K562 (cell line): Measurements from ENCODE around the gene GH2. TPM values are rescaled to one million over a fixed set of nuclear protein-coding genes. Genes with fewer than 3 reads are reported as not detected.
A peak's percentile ranks its signal among the peaks of the same experiment; 100 is the strongest.
"Not testable (repeated sequence)": the region's sequence is repeated elsewhere in the genome, so short reads cannot be mapped to it uniquely, and the experiment has no call there.

Source experiments
- ATAC-seq: fragments of 200-7000 bp; cut with Tn5 transposase; 3 replicates; pipeline ENCODE4 v1.9.1; 2020; ENCODE audit warnings: moderate library complexity
- BruUV-seq: library from RNA; stranded (reverse); fragments of 400-500 nt; replicated peaks from 2 replicates; lab custom pipeline; 2021; lab: Mats Ljungman, UMichigan
- CTCF ChIA-PET: fragments of 300-600 bp; formaldehyde crosslinking; extraction: SDS; loops from one replicate; lab custom pipeline; 2021; ENCODE audit warnings: low intra/inter-chr PET ratio; lab: Yijun Ruan, JAX
- POLR2A ChIA-PET: fragments of 300-600, 350-650 bp; sonication (Branson Sonifier 250); formaldehyde crosslinking; extraction: SDS; loops from one replicate; lab custom pipeline; 2021; ENCODE audit warnings: antibody characterized with exemption, inconsistent platforms; lab: Yijun Ruan, JAX
- DNase-seq, 4 experiments: peaks; one replicate each; pipeline versions ENCODE4 v3.0.0 to v3.0.0-alpha.2; 2011 to 2018; ENCODE audit warnings: low spot score in 3 of 4, mixed read lengths in 3 of 4; ENCODE audit errors: extremely low read depth in 1 of 4
- FAIRE-seq: peaks from 2 replicates; lab custom pipeline; 2011; peaks lifted over from hg19 to GRCh38; lab: Jason Lieb, UNC
- H2AFZ ChIP-seq: 2 replicates; pipeline ENCODE4 v1.6.0; 2011; ENCODE audit warnings: low read depth, low read length, control low read depth, inconsistent platforms
- H3K27ac ChIP-seq: fragments of 200-600 bp; 3 replicates; pipeline ENCODE4 v1.8.0; 2011; ENCODE audit warnings: low read depth, mild to moderate bottlenecking, control low read depth, inconsistent platforms, low read length, moderate library complexity, mixed read lengths; ENCODE audit errors: extremely low read depth
- H3K27me3 ChIP-seq, 2 experiments: fragments of 300-600 bp in 1 of 2; 2 replicates in 1 of 2; 3 replicates in 1 of 2; pipeline versions ENCODE4 v1.6.0 to v1.8.0; 2011; ENCODE audit warnings: inconsistent platforms in 2 of 2, low read length in 2 of 2, mild to moderate bottlenecking in 1 of 2, mixed read lengths in 1 of 2, moderate library complexity in 1 of 2; ENCODE audit not compliant: control insufficient read depth in 2 of 2, insufficient read depth in 2 of 2
- H3K36me3 ChIP-seq: fragments of 300-600 bp; 3 replicates; pipeline ENCODE4 v1.8.0; 2011; ENCODE audit warnings: mild to moderate bottlenecking, low read length, inconsistent platforms; ENCODE audit not compliant: control insufficient read depth, insufficient read depth
- H3K4me1 ChIP-seq, 2 experiments: fragments of 200-600 bp in 1 of 2; replicated peaks in 1 of 2; 2 replicates in 1 of 2; 3 replicates in 1 of 2; pipeline versions ENCODE4 v1.5.1 to v1.8.0; 2011; ENCODE audit warnings: inconsistent platforms in 2 of 2, low read length in 2 of 2, mild to moderate bottlenecking in 1 of 2, mixed read lengths in 1 of 2, moderate library complexity in 1 of 2; ENCODE audit not compliant: control insufficient read depth in 2 of 2, insufficient read depth in 2 of 2
- H3K4me2 ChIP-seq: 2 replicates; pipeline ENCODE4 v1.6.1; 2011; ENCODE audit warnings: low read length, control low read depth, inconsistent platforms, mixed read lengths; ENCODE audit not compliant: insufficient read depth
- H3K4me3 ChIP-seq: fragments of 200-600 bp; sonication (generic), shearing (Covaris generic); 2 replicates; pipeline ENCODE4 v1.5.1; 2016; ENCODE audit warnings: control low read depth, inconsistent platforms
- H3K79me2 ChIP-seq: fragments of 200-600 bp; 3 replicates; pipeline ENCODE4 v1.8.0; 2011; ENCODE audit warnings: low read length, inconsistent platforms; ENCODE audit not compliant: control insufficient read depth, insufficient read depth
- H3K9ac ChIP-seq, 2 experiments: 2 replicates each; pipeline versions ENCODE4 v1.6.0 to v1.6.1; 2011; ENCODE audit warnings: low read depth in 2 of 2, low read length in 2 of 2, control low read depth in 1 of 2, inconsistent platforms in 1 of 2, mild to moderate bottlenecking in 1 of 2, mixed read lengths in 1 of 2; ENCODE audit not compliant: insufficient read depth in 1 of 2
- H3K9me1 ChIP-seq: one replicate; pipeline ENCODE4 v1.6.0; 2011; ENCODE audit warnings: inconsistent platforms, mild to moderate bottlenecking, low read length, moderate library complexity; ENCODE audit not compliant: control insufficient read depth, insufficient read depth
- H3K9me3 ChIP-seq: replicated peaks from 2 replicates; pipeline ENCODE4 v1.5.1; 2011; ENCODE audit warnings: low read depth, low read length, inconsistent platforms; ENCODE audit not compliant: control insufficient read depth, insufficient read depth
- H4K20me1 ChIP-seq: replicated peaks from 2 replicates; pipeline ENCODE4 v1.6.1; 2011; ENCODE audit warnings: low read length, inconsistent platforms, mixed read lengths; ENCODE audit not compliant: control insufficient read depth, insufficient read depth
- CTCF ChIP-seq, 3 experiments: IDR thresholded peaks in 2 of 3; conservative IDR thresholded peaks in 1 of 3; 2 replicates each; pipeline ENCODE4 v1.5.1; 2011 to 2012; ENCODE audit warnings: low read length in 3 of 3, mild to moderate bottlenecking in 3 of 3, control low read depth in 2 of 3, improper control_type of control experiment in 1 of 3, inconsistent platforms in 1 of 3, low read depth in 1 of 3, mixed read lengths in 1 of 3, moderate library complexity in 1 of 3; ENCODE audit not compliant: insufficient read depth in 2 of 3
- CTCFL ChIP-seq: IDR thresholded peaks from 2 replicates; pipeline ENCODE4 v1.6.1; 2011; ENCODE audit warnings: borderline replicate concordance, low read depth, mild to moderate bottlenecking, moderate library complexity, low read length; ENCODE audit not compliant: insufficient read depth, poor library complexity, severe bottlenecking
- RAD21 ChIP-seq, 2 experiments: fragments of 250-450 bp in 1 of 2; fragments of 450-650 bp in 1 of 2; sonication (Bioruptor Pico) in 1 of 2; formaldehyde crosslinking in 1 of 2; IDR thresholded peaks in 1 of 2; conservative IDR thresholded peaks in 1 of 2; 2 replicates each; pipeline versions ENCODE4 v1.4.0 to v1.8.0; 2020 to 2022; ENCODE audit warnings: mild to moderate bottlenecking in 2 of 2, moderate library complexity in 1 of 2
- ZNF316 ChIP-seq: fragments of 450-650 bp; IDR thresholded peaks from 2 replicates; pipeline ENCODE4 v1.6.1; 2016
- WGBS: fragments of 100-300 bp; shearing (Covaris generic); methylation state at CpG from one replicate; pipeline ENCODE4 v1.1.6; 2016; ENCODE audit warnings: low coverage, mixed read lengths; ENCODE audit not compliant: insufficient coverage; ENCODE audit errors: missing lambda C conversion rate; 5-methylcytosine and 5-hydroxymethylcytosine counted together
- in situ Hi-C: fragments of 300-500 bp; cut with MboI; formaldehyde crosslinking; loops from 4 replicates; pipeline ENCODE4 v1.15.0; 2018; ENCODE audit warnings: inconsistent platforms, mixed read lengths
- intact Hi-C: fragments of 100-400 bp; cut with micrococcal nuclease; formaldehyde crosslinking; loops from 2 replicates; pipeline ENCODE4 v1.14.2; 2022
- polyA plus RNA-seq, 8 experiments: library from polyadenylated mRNA; depleted of rRNA in 4 of 8; stranded (reverse) in 5 of 8; unstranded in 3 of 8; fragments of >200 nt; fragmentation: Nextera tagmentation in 2 of 8; fragmentation: Illumina TruSeq in 1 of 8; extraction: Ambion mirVana in 2 of 8; extraction: Trizol in 1 of 8; gene quantifications; 2 replicates each; pipeline versions ENCODE4 v1.2.1 to v1.2.3, GENCODE V29; 2011 to 2014; ENCODE audit warnings: inconsistent platforms in 1 of 8, missing spikeins in 1 of 8
- total RNA-seq, 7 experiments: library from RNA; depleted of rRNA in 6 of 7; stranded (reverse); fragments of >200 nt in 6 of 7; fragmentation: Illumina TruSeq in 2 of 7; extraction: Trizol in 2 of 7; gene quantifications; 2 replicates each; pipeline versions ENCODE4 v1.2.1 to v1.2.3, GENCODE V29; 2011 to 2021; ENCODE audit warnings: low replicate concordance in 1 of 7

The GH2 gene
- total and polyA plus RNA-seq, 9 of the 15 experiments (the other 6 are each of a cell fraction or from before 2014, with no cell fraction given) = not detected

- H3K4me2 ChIP-seq, H3K36me3 ChIP-seq, H3K9ac ChIP-seq, H3K9me1 ChIP-seq, H3K4me3 ChIP-seq, H3K79me2 ChIP-seq, H3K27ac ChIP-seq, H2AFZ ChIP-seq, H3K9me3 ChIP-seq, ATAC-seq, BruUV-seq, POLR2A ChIA-PET, DNase-seq, FAIRE-seq, H4K20me1 ChIP-seq, H3K4me1 ChIP-seq, in situ Hi-C loops, CTCF ChIA-PET: not testable (repeated sequence)
- WGBS = 0% methylated on average over 10 of the region's 10 CpGs
- intact Hi-C loops = loop anchor here (10.0 kb wide), 1 partner anchor 505 kb away; no protein-coding TSS in a partner anchor
- H3K27me3 ChIP-seq = peaks cover 9 to 30% of the 10 kb centered on the region in 2 experiments; a peak in 4 of 5 replicates
Measured at GRCh38 chr17:63909586-63909985, 27.8 kb upstream of the GH2 start.

GRCh38 chr17:63907161-63907778 is 25.5 kb upstream of the GH2 start:
- H3K4me3 ChIP-seq, H3K9me3 ChIP-seq, BruUV-seq, H3K9ac ChIP-seq, H3K36me3 ChIP-seq, H2AFZ ChIP-seq, in situ Hi-C loops, H4K20me1 ChIP-seq, H3K4me1 ChIP-seq, H3K4me2 ChIP-seq, H3K27ac ChIP-seq, H3K9me1 ChIP-seq, H3K79me2 ChIP-seq: not testable (repeated sequence)
- FAIRE-seq (peak; percentile 57), DNase-seq (peak in 3 of 4 experiments; percentile 27 to 60 (median 34)), ATAC-seq (peak; percentile 93)
- 42% methylated on average over 10 of the region's 12 CpGs for WGBS
- POLR2A ChIA-PET = interaction anchor here (0.6 to 1.3 kb wide), 2 partner anchors 187 to 238 kb away, joined by 3 read pairs; no protein-coding TSS in a partner anchor
- peak; percentile 34 to 39 (median 37); a peak in 3 of 6 replicates for TF ChIP-seq CTCF (IDR thresholded peaks at IDR 0.05 in 2 of 3, conservative IDR thresholded peaks at IDR 0.05 in 1 of 3; ENCODE audit: insufficient read depth in 2 of 3, low read depth in 1 of 3, low read length in 3 of 3)
- TF ChIP-seq ZNF316 = 0 out of 2 replicates have a peak, but pooled peaks have one; percentile 27
- TF ChIP-seq RAD21 (CRISPR knock-in tag; conservative IDR thresholded peaks at IDR 0.05 in 1 of 2, IDR thresholded peaks at IDR 0.05 in 1 of 2) = peak in 1 of 2 experiments; percentile 40; a peak in 2 of 4 replicates
- peak; percentile 16 for TF ChIP-seq CTCFL
- intact Hi-C loops = loop anchor here (10.0 kb wide), 1 partner anchor 508 kb away; no protein-coding TSS in a partner anchor
- peaks cover 9 to 32% of the 10 kb centered on the region in 2 experiments; a peak in 4 of 5 replicates for H3K27me3 ChIP-seq
- CTCF ChIA-PET = interaction anchor here (0.7 kb wide), 1 partner anchor 15 kb away, joined by 3 read pairs; no protein-coding TSS in a partner anchor
